GM12801 (cell line): Measurements from ENCODE around the gene CADM3.

Experiments
- CTCF ChIP-seq: IDR thresholded peaks from one replicate; pipeline ENCODE4 v1.5.1; 2011; ENCODE audit warnings: control low read depth; ENCODE audit not compliant: insufficient read length; ENCODE audit errors: extremely low read depth

CADM3 gene

GRCh38 chr1:159177272-159177907 is 6.0 kb downstream of the CADM3 start:
- no peak for TF ChIP-seq CTCF

GRCh38 chr1:159179906-159180305 is 8.5 kb downstream of the CADM3 start:
- TF ChIP-seq CTCF = no peak

GRCh38 chr1:159180516-159180915 is 9.1 kb downstream of the CADM3 start:
- no peak for TF ChIP-seq CTCF

GRCh38 chr1:159181328-159182024 is 10.1 kb downstream of the CADM3 start:
- TF ChIP-seq CTCF = no peak

GRCh38 chr1:159184201-159184600 is 12.8 kb downstream of the CADM3 start:
- TF ChIP-seq CTCF = no peak

- no peak for TF ChIP-seq CTCF
These were observed 13.7 kb downstream of the CADM3 start for GRCh38 chr1:159185121-159185520.

GRCh38 chr1:159187033-159187432 is 15.6 kb downstream of the CADM3 start:
- no peak for TF ChIP-seq CTCF
